HEK293 (cell line): Measurements from ENCODE around the gene TMED6.

Experiments
- GLI4 ChIP-seq: fragments of 450-650 bp; formaldehyde crosslinking; IDR thresholded peaks from 2 replicates; pipeline ENCODE4 v1.5.1; 2016; ENCODE audit warnings: missing biosample characterization, missing genetic modification characterization
- GLIS2 ChIP-seq: fragments of 450-650 bp; formaldehyde crosslinking; IDR thresholded peaks from 2 replicates; pipeline ENCODE4 v1.5.1; 2016; ENCODE audit warnings: missing biosample characterization, missing genetic modification characterization
- HOXA7 ChIP-seq: sonication (generic); formaldehyde crosslinking; IDR thresholded peaks from 2 replicates; pipeline ENCODE4 v1.8.1; 2022; ENCODE audit warnings: missing genetic modification reagents, borderline replicate concordance
- KLF10 ChIP-seq: fragments of 450-650 bp; IDR thresholded peaks from 2 replicates; pipeline ENCODE4 v1.5.1; 2018; ENCODE audit warnings: missing biosample characterization, mild to moderate bottlenecking, missing genetic modification characterization
- ZFP37 ChIP-seq: fragments of 450-650 bp; formaldehyde crosslinking; IDR thresholded peaks from 2 replicates; pipeline ENCODE4 v1.5.1; 2016; ENCODE audit warnings: missing biosample characterization, missing genetic modification characterization
- ZNF138 ChIP-seq: fragments of 450-650 bp; formaldehyde crosslinking; IDR thresholded peaks from 2 replicates; pipeline ENCODE4 v1.5.1; 2016; ENCODE audit warnings: missing biosample characterization, missing genetic modification characterization, borderline replicate concordance
- ZNF560 ChIP-seq: fragments of 450-650 bp; formaldehyde crosslinking; IDR thresholded peaks from 2 replicates; pipeline ENCODE4 v1.5.1; 2017; ENCODE audit warnings: missing biosample characterization, missing genetic modification characterization, borderline replicate concordance
- ZNF621 ChIP-seq: fragments of 450-650 bp; formaldehyde crosslinking; IDR thresholded peaks from 2 replicates; pipeline ENCODE4 v1.5.1; 2017; ENCODE audit warnings: missing biosample characterization, missing genetic modification characterization
- ZNF776 ChIP-seq: fragments of 450-650 bp; formaldehyde crosslinking; IDR thresholded peaks from 2 replicates; pipeline ENCODE4 v1.5.0; 2017; ENCODE audit warnings: missing biosample characterization, missing genetic modification characterization, borderline replicate concordance
- TF ChIP-seq, protein P1 (sequence below): fragments of 450-650 bp; formaldehyde crosslinking; IDR thresholded peaks from 2 replicates; pipeline ENCODE4 v1.5.1; 2016; ENCODE audit warnings: missing biosample characterization, missing genetic modification characterization, borderline replicate concordance
- TF ChIP-seq, protein P2 (sequence below): fragments of 450-650 bp; formaldehyde crosslinking; IDR thresholded peaks from 2 replicates; pipeline ENCODE4 v1.5.1; 2017; ENCODE audit warnings: missing biosample characterization, missing genetic modification characterization
- TF ChIP-seq, protein P3 (sequence below): fragments of 450-650 bp; formaldehyde crosslinking; IDR thresholded peaks from 2 replicates; pipeline ENCODE4 v1.5.1; 2016; ENCODE audit warnings: missing biosample characterization, missing genetic modification characterization
- TF ChIP-seq, protein P4 (sequence below): fragments of 450-650 bp; formaldehyde crosslinking; optimal IDR thresholded peaks from 2 replicates; pipeline ENCODE3; 2016; ENCODE audit warnings: missing biosample characterization, mild to moderate bottlenecking, missing genetic modification characterization
- TF ChIP-seq, protein P5 (sequence below): fragments of 450-650 bp; formaldehyde crosslinking; IDR thresholded peaks from 2 replicates; pipeline ENCODE4 v1.5.1; 2016; ENCODE audit warnings: missing biosample characterization, missing genetic modification characterization

DNA sequence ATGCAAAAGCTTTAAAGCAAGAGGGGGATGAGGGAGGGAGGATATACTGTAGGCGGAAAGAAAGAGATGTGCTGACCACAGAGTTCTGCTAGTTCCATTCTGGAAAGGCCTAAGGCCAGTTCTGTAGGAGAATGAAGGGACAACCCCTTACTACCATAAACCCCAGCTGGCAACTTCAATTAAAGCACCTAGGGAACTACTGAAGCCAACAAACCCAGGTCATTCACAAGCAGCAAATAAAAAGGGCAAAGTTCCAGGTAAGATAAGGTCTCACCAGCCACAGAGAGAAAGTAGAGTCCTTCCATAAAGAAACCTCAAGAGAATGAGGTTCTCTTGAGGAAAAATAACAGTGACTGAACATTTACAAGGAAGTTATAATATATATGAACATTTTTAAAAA lies 21.4 kb upstream of the TMED6 start:
- no peak for TF ChIP-seq ZNF138 (tag by site-specific recombination)
- TF ChIP-seq, protein P1, sequence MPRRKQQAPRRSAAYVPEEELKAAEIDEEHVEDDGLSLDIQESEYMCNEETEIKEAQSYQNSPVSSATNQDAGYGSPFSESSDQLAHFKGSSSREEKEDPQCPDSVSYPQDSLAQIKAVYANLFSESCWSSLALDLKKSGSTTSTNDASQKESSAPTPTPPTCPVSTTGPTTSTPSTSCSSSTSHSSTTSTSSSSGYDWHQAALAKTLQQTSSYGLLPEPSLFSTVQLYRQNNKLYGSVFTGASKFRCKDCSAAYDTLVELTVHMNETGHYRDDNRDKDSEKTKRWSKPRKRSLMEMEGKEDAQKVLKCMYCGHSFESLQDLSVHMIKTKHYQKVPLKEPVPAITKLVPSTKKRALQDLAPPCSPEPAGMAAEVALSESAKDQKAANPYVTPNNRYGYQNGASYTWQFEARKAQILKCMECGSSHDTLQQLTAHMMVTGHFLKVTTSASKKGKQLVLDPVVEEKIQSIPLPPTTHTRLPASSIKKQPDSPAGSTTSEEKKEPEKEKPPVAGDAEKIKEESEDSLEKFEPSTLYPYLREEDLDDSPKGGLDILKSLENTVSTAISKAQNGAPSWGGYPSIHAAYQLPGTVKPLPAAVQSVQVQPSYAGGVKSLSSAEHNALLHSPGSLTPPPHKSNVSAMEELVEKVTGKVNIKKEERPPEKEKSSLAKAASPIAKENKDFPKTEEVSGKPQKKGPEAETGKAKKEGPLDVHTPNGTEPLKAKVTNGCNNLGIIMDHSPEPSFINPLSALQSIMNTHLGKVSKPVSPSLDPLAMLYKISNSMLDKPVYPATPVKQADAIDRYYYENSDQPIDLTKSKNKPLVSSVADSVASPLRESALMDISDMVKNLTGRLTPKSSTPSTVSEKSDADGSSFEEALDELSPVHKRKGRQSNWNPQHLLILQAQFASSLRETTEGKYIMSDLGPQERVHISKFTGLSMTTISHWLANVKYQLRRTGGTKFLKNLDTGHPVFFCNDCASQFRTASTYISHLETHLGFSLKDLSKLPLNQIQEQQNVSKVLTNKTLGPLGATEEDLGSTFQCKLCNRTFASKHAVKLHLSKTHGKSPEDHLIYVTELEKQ (tag by site-specific recombination), result no peak
- TF ChIP-seq, protein P2, sequence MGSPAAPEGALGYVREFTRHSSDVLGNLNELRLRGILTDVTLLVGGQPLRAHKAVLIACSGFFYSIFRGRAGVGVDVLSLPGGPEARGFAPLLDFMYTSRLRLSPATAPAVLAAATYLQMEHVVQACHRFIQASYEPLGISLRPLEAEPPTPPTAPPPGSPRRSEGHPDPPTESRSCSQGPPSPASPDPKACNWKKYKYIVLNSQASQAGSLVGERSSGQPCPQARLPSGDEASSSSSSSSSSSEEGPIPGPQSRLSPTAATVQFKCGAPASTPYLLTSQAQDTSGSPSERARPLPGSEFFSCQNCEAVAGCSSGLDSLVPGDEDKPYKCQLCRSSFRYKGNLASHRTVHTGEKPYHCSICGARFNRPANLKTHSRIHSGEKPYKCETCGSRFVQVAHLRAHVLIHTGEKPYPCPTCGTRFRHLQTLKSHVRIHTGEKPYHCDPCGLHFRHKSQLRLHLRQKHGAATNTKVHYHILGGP (tag by site-specific recombination), result no peak
- TF ChIP-seq, protein P3, sequence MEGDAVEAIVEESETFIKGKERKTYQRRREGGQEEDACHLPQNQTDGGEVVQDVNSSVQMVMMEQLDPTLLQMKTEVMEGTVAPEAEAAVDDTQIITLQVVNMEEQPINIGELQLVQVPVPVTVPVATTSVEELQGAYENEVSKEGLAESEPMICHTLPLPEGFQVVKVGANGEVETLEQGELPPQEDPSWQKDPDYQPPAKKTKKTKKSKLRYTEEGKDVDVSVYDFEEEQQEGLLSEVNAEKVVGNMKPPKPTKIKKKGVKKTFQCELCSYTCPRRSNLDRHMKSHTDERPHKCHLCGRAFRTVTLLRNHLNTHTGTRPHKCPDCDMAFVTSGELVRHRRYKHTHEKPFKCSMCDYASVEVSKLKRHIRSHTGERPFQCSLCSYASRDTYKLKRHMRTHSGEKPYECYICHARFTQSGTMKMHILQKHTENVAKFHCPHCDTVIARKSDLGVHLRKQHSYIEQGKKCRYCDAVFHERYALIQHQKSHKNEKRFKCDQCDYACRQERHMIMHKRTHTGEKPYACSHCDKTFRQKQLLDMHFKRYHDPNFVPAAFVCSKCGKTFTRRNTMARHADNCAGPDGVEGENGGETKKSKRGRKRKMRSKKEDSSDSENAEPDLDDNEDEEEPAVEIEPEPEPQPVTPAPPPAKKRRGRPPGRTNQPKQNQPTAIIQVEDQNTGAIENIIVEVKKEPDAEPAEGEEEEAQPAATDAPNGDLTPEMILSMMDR (tag by site-specific recombination), result no peak
- TF ChIP-seq, protein P4, sequence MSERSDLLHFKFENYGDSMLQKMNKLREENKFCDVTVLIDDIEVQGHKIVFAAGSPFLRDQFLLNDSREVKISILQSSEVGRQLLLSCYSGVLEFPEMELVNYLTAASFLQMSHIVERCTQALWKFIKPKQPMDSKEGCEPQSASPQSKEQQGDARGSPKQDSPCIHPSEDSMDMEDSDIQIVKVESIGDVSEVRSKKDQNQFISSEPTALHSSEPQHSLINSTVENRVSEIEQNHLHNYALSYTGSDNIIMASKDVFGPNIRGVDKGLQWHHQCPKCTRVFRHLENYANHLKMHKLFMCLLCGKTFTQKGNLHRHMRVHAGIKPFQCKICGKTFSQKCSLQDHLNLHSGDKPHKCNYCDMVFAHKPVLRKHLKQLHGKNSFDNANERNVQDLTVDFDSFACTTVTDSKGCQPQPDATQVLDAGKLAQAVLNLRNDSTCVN (tag by site-specific recombination), result no peak
- TF ChIP-seq GLI4, result no peak
- no peak for TF ChIP-seq KLF10 (tag by site-specific recombination)
- TF ChIP-seq, protein P5, sequence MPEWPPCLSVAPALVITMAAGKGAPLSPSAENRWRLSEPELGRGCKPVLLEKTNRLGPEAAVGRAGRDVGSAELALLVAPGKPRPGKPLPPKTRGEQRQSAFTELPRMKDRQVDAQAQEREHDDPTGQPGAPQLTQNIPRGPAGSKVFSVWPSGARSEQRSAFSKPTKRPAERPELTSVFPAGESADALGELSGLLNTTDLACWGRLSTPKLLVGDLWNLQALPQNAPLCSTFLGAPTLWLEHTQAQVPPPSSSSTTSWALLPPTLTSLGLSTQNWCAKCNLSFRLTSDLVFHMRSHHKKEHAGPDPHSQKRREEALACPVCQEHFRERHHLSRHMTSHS (tag by site-specific recombination), result no peak
- TF ChIP-seq HOXA7 (CRISPR knock-in tag), result no peak
- no peak for TF ChIP-seq ZFP37 (tag by site-specific recombination)
- no peak for TF ChIP-seq ZNF560 (tag by site-specific recombination)
- TF ChIP-seq GLIS2 (tag by site-specific recombination), result no peak
- no peak for TF ChIP-seq ZNF621 (tag by site-specific recombination)
- TF ChIP-seq ZNF776 (tag by site-specific recombination), result no peak
